GM23248 (cell line): ENCODE measurements around the gene DAZ2. TPM values are rescaled to one million over a fixed set of nuclear protein-coding genes. Genes with fewer than 3 reads are reported as not detected.
"Not testable (repeated sequence)": the region's sequence is repeated elsewhere in the genome, so short reads cannot be mapped to it uniquely, and the experiment has no call there.

Source experiments
- DNase-seq: peaks from one replicate; pipeline ENCODE4 v3.0.0-alpha.2; 2015
- H2AFZ ChIP-seq: fragments of 200-600 bp; sonication (generic); 2 replicates; pipeline ENCODE4 v1.6.1; 2016; ENCODE audit warnings: antibody characterized with exemption
- H3F3A ChIP-seq: fragments of 200-600 bp; sonication (generic); 2 replicates; pipeline ENCODE4 v1.6.1; 2016; ENCODE audit warnings: mild to moderate bottlenecking, antibody characterized with exemption, mixed run types; ENCODE audit not compliant: insufficient read depth
- H3K27ac ChIP-seq: fragments of 200-600 bp; sonication (generic); 2 replicates; pipeline ENCODE4 v1.5.1; 2016; ENCODE audit warnings: mild to moderate bottlenecking
- H3K27me3 ChIP-seq: fragments of 200-600 bp; sonication (generic); replicated peaks from 2 replicates; pipeline ENCODE4 v1.6.1; 2016; ENCODE audit warnings: mild to moderate bottlenecking; ENCODE audit not compliant: insufficient read depth
- H3K36me3 ChIP-seq: fragments of 200-600 bp; sonication (generic); 2 replicates; pipeline ENCODE4 v1.6.1; 2016; ENCODE audit warnings: low read depth, mild to moderate bottlenecking
- H3K4me1 ChIP-seq: fragments of 200-600 bp; sonication (generic); 2 replicates; pipeline ENCODE4 v1.6.1; 2016; ENCODE audit warnings: mild to moderate bottlenecking; ENCODE audit not compliant: insufficient read depth
- H3K4me2 ChIP-seq: fragments of 200-600 bp; sonication (generic); one replicate; pipeline ENCODE4 v1.6.1; 2016; ENCODE audit warnings: mild to moderate bottlenecking; ENCODE audit not compliant: unreplicated experiment
- H3K4me3 ChIP-seq: fragments of 200-600 bp; sonication (generic); 2 replicates; pipeline ENCODE4 v1.5.1; 2016; ENCODE audit warnings: mild to moderate bottlenecking
- H3K79me2 ChIP-seq: fragments of 200-600 bp; sonication (generic); 2 replicates; pipeline ENCODE4 v1.6.1; 2016; ENCODE audit warnings: mild to moderate bottlenecking; ENCODE audit not compliant: insufficient read depth
- H3K9ac ChIP-seq: fragments of 200-600 bp; sonication (generic); 2 replicates; pipeline ENCODE4 v1.6.1; 2016; ENCODE audit warnings: mild to moderate bottlenecking
- H3K9me2 ChIP-seq: fragments of 200-600 bp; sonication (generic); 2 replicates; pipeline ENCODE4 v1.6.1; 2016; ENCODE audit warnings: mixed run types, mild to moderate bottlenecking, moderate library complexity; ENCODE audit not compliant: insufficient read depth
- H3K9me3 ChIP-seq: fragments of 200-600 bp; sonication (generic); one replicate; pipeline ENCODE4 v1.6.1; 2017; ENCODE audit warnings: low read depth
- H4K20me1 ChIP-seq: fragments of 200-600 bp; sonication (generic); 2 replicates; pipeline ENCODE4 v1.6.0; 2016; ENCODE audit not compliant: insufficient read depth
- WGBS, 2 experiments: methylation state at CpG; one replicate each; pipeline ENCODE4 v1.1.6; 2015 to 2017; ENCODE audit warnings: low lambda C conversion rate in 2 of 2, low coverage in 1 of 2; ENCODE audit errors: missing lambda C conversion rate in 2 of 2; 5-methylcytosine and 5-hydroxymethylcytosine counted together
- in situ Hi-C: fragments of 300-500 bp; cut with MboI; formaldehyde crosslinking; loops from 2 replicates; pipeline ENCODE4 v1.15.0; 2020
- polyA plus RNA-seq: library from polyadenylated mRNA; unstranded; fragments of >200 nt; fragmentation: Nextera tagmentation; extraction: Ambion mirVana; gene quantifications from 2 replicates; pipeline ENCODE4 v1.2.1, GENCODE V29; 2016
- total RNA-seq: library from RNA; depleted of rRNA; stranded (reverse); fragments of >200 nt; shearing (Covaris generic); gene quantifications from 2 replicates; pipeline ENCODE4 v1.2.3, GENCODE V29; 2014; rRNA removed

Gene DAZ2, protein sequence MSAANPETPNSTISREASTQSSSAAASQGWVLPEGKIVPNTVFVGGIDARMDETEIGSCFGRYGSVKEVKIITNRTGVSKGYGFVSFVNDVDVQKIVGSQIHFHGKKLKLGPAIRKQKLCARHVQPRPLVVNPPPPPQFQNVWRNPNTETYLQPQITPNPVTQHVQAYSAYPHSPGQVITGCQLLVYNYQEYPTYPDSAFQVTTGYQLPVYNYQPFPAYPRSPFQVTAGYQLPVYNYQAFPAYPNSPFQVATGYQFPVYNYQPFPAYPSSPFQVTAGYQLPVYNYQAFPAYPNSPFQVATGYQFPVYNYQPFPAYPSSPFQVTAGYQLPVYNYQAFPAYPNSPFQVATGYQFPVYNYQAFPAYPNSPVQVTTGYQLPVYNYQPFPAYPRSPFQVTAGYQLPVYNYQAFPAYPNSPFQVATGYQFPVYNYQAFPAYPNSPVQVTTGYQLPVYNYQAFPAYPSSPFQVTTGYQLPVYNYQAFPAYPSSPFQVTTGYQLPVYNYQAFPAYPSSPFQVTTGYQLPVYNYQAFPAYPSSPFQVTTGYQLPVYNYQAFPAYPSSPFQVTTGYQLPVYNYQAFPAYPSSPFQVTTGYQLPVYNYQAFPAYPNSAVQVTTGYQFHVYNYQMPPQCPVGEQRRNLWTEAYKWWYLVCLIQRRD
- not detected in 2 replicates for total RNA-seq
- polyA plus RNA-seq, result not detected in 2 replicates

DNA sequence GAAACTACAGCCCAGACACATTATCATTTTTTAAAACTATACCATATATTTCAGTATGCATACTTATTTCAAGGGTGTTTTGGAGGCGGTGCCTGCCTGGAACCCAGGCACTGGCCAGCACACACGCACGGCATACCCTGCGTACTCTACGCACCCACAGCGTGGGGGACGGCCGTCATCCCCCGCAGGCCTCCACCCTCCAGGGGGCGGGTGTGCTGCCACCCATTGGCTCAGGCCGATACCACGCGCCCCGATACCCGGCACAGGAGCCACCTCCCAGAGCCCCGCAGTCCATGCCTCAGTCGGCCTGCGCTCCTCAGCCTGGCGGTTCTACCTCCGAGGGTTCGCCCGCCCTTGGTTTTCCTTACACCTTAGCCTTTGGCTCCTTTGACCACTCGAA is at the start of gene DAZ2:
Gene DAZ2 (plus strand): TSS at position 301 of the 400 bp plus-strand sequence. CDS start 208 bp downstream, outside the sequence.
- H3F3A ChIP-seq, H3K36me3 ChIP-seq, H3K27ac ChIP-seq, H3K4me3 ChIP-seq, H3K9ac ChIP-seq, H3K9me3 ChIP-seq, H3K9me2 ChIP-seq, in situ Hi-C loops, H4K20me1 ChIP-seq, H3K79me2 ChIP-seq, H3K4me1 ChIP-seq, H3K27me3 ChIP-seq, H3K4me2 ChIP-seq, H2AFZ ChIP-seq, DNase-seq: not testable (repeated sequence)
- no CpG with 5 or more reads among the region's 23 CpGs for WGBS, 2 experiments

DNA sequence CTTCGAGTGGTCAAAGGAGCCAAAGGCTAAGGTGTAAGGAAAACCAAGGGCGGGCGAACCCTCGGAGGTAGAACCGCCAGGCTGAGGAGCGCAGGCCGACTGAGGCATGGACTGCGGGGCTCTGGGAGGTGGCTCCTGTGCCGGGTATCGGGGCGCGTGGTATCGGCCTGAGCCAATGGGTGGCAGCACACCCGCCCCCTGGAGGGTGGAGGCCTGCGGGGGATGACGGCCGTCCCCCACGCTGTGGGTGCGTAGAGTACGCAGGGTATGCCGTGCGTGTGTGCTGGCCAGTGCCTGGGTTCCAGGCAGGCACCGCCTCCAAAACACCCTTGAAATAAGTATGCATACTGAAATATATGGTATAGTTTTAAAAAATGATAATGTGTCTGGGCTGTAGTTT is 20.4 kb upstream of the DAZ2 start, which contains the start of gene DAZ1:
Gene DAZ1 (minus strand): TSS at position 101 of the 400 bp plus-strand sequence. CDS start 208 bp downstream, outside the sequence.
- H3K27me3 ChIP-seq, H3K4me3 ChIP-seq, H3K27ac ChIP-seq, H3K4me1 ChIP-seq, H2AFZ ChIP-seq, H3K4me2 ChIP-seq, H4K20me1 ChIP-seq, H3K79me2 ChIP-seq, H3K9ac ChIP-seq, H3K9me2 ChIP-seq, in situ Hi-C loops, H3F3A ChIP-seq, H3K36me3 ChIP-seq, H3K9me3 ChIP-seq, DNase-seq: not testable (repeated sequence)
- WGBS, 2 experiments, result no CpG with 5 or more reads among the region's 23 CpGs

DNA sequence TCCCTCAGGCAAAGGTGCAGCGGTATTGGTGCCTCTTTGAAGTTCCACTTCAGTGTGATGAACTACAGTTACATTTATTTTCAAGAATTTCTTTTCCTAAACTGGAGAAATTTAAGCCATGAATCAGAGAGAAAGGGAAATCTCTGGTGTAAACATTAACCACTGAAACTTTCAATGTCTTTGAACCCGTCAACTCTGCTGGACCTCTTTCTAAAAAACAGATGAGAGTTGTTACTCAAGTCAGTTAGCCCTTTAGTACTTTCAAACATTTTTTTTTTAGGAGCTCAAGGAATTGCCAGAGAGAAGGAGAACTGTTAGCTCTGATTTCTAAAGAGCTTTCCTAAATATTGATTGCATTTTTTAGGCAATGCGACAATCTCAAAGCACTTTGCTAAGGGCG is 11.9 kb upstream of the DAZ2 start:
- H4K20me1 ChIP-seq, H3K79me2 ChIP-seq, H2AFZ ChIP-seq, H3F3A ChIP-seq, H3K9me2 ChIP-seq, H3K4me1 ChIP-seq, DNase-seq, H3K36me3 ChIP-seq, H3K4me2 ChIP-seq, H3K27me3 ChIP-seq, H3K4me3 ChIP-seq, H3K9me3 ChIP-seq, H3K9ac ChIP-seq, in situ Hi-C loops, H3K27ac ChIP-seq: not testable (repeated sequence)
- WGBS, 2 experiments, result no CpG with 5 or more reads among the region's 4 CpGs

DNA sequence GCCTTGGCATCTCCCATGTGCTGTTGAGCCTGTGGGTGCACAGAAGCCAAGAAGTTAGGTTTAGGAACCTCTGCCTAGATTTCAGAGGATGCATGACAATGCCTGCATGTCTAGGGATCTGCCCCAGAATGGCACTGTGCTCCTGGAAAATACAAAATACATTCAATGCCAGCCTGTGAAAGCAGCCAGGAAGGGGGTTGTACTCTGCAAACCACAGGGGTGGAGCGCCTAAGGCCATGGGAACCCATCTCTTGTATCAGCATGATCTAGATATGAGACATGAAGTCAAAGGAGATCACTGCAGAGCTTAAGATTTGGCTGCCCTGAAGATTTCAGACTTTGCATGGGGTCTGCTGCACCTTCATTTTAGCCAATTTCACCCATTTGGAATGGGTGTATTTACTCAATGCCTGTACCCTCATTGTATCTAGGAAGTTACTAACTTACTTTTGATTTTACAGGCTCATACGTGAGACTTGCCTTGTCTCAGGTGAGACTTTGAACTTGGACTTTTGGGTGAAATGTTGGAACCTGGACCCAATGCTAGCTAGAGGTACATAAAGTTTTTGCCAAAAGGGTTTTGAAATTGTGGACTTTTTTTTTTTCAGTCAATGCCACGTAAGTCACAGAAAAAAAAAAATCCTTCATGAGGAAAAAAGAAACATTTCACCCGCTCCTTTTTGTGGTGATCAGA is 9.4 kb upstream of the DAZ2 start:
- DNase-seq, in situ Hi-C loops: not testable (repeated sequence)

DNA sequence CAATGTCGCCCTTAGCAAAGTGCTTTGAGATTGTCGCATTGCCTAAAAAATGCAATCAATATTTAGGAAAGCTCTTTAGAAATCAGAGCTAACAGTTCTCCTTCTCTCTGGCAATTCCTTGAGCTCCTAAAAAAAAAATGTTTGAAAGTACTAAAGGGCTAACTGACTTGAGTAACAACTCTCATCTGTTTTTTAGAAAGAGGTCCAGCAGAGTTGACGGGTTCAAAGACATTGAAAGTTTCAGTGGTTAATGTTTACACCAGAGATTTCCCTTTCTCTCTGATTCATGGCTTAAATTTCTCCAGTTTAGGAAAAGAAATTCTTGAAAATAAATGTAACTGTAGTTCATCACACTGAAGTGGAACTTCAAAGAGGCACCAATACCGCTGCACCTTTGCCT is 8.7 kb upstream of the DAZ2 start:
- H3K79me2 ChIP-seq, H3K4me3 ChIP-seq, H2AFZ ChIP-seq, in situ Hi-C loops, H3K4me2 ChIP-seq, H3F3A ChIP-seq, H3K36me3 ChIP-seq, DNase-seq, H3K4me1 ChIP-seq, H3K9me3 ChIP-seq, H4K20me1 ChIP-seq, H3K9ac ChIP-seq, H3K27me3 ChIP-seq, H3K9me2 ChIP-seq, H3K27ac ChIP-seq: not testable (repeated sequence)
- no CpG with 5 or more reads among the region's 4 CpGs for WGBS, 2 experiments

More for the DNA sequence above, 9.4 kb upstream of the DAZ2 start:
- not testable (repeated sequence) for H3K79me2 ChIP-seq, H3K27me3 ChIP-seq, H3K4me2 ChIP-seq, H3K9me2 ChIP-seq, H3K9me3 ChIP-seq, H2AFZ ChIP-seq, H3K4me3 ChIP-seq, H3K36me3 ChIP-seq, H3K9ac ChIP-seq, H3F3A ChIP-seq, H3K4me1 ChIP-seq, H3K27ac ChIP-seq, H4K20me1 ChIP-seq
- 13% methylated on average over 2 of the region's 4 CpGs; no CpG with 5 or more reads in 1 of the 2 experiments for WGBS, 2 experiments

Other genes with a start within 250 kb of the DAZ2 start
- not detected in 2 replicates for gene BPY2, start 235.3 kb upstream of the DAZ2 start, total RNA-seq
- not detected in 2 replicates for gene BPY2, start 235.3 kb upstream of the DAZ2 start, polyA plus RNA-seq
- gene DAZ1, start 20.5 kb upstream of the DAZ2 start, total RNA-seq, result not detected in 2 replicates
- gene DAZ1, start 20.5 kb upstream of the DAZ2 start, polyA plus RNA-seq, result not detected in 2 replicates